Measurements from ENCODE around the gene IFT52.
A peak's percentile ranks its signal among the peaks of the same experiment; 100 is the strongest.
"Not testable (repeated sequence)": the region's sequence is repeated elsewhere in the genome, so short reads cannot be mapped to it uniquely, and the experiment has no call there.

Gene IFT52

DNA sequence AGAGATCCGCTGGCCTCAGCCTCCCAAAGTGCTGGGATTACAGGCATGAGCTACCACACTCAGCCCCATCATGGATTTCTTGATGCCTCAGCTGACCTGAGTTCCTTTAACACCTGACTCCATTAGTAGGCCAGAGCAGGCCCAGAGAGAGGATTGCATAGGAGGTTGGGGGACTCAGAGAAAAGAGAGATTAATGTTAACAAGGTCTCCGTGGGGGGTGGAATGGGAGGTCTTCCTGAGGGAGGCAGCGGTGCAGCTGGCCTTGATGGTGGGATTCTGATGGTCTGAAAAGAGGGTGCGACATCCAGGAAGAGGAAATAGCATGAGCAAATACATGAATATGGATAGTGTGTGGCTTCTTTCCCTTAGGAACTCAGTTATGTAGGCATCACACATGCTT lies 22.0 kb upstream of the IFT52 start:
- no peak for DNase-seq

- DNase-seq = no peak
Observed at GRCh38 chr20:43569282-43569681, 21.5 kb upstream of the IFT52 start.

DNA sequence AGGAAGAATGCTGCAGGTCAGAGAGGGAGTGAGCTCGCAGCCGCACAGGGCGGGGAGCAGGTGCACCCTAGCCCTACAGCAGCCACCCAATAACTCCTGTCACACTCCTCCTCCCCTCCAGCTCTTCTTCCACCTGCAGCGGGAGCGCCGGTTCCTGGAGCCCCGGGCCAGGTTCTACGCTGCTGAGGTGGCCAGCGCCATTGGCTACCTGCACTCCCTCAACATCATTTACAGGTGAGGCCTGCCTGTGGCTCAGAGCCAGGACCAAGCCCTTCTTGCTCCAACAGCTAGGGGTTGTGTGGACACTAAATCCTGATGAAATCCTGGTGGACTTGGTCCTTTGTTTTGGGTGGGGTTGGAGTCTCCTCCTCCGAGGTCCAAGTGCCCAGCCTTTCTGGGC lies 20.2 kb upstream of the IFT52 start:
- DNase-seq = no peak

GRCh38 chr20:43571310-43571709 lies 19.4 kb upstream of the IFT52 start:
- DNase-seq = no peak

GRCh38 chr20:43571771-43572170 lies 19.0 kb upstream of the IFT52 start:
- DNase-seq = no peak

DNA sequence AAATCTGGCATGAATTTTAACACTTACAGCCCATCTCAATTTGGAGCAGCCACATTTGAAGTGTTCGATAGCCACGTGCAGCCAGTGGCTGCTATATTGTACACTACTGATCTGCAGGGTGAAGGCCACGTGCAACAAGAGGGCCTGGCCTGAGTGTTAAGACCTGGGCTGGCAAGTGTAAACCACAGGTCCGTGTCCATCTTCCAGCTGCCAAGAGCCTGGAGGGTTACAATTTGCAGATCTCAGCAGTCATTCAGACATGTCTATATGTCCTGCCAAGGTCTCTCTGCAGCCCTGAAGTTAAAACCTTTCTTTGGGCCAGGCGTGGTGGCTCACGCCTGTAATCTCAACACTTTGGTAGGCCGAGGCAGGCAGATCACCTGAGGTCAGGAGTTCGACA lies 17.8 kb upstream of the IFT52 start:
- no peak for DNase-seq

GRCh38 chr20:43576108-43576507 lies 14.6 kb upstream of the IFT52 start:
- no peak for DNase-seq

- no peak for DNase-seq
Observed at GRCh38 chr20:43579861-43580793, 10.6 kb upstream of the IFT52 start.

GRCh38 chr20:43583133-43583864 lies 7.4 kb upstream of the IFT52 start:
- DNase-seq = no peak

GRCh38 chr20:43583982-43584432 lies 6.7 kb upstream of the IFT52 start:
- DNase-seq = peak; percentile 95

GRCh38 chr20:43584448-43585136 lies 6.1 kb upstream of the IFT52 start:
- DNase-seq = peak; percentile 71

GRCh38 chr20:43586641-43587040 lies 4.1 kb upstream of the IFT52 start:
- DNase-seq = no peak

DNA sequence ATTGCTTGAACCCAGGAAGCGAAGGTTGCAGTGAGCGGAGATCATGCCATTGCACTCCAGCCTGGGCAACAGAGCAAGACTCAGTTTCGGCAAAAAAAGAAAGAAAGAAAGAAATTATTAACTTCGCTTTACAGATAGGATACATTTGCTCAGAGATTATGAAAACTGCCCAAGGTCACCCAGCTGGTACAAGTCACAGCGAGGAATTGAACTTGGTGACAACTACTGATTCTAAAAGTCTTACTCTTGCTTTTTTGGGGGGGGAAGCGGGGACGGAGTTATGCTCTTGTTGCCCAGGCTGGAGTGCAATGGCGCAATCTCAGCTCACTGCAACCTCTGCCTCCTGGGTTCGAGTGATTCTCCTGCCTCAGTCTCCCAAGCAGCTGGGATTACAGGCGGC lies 2.2 kb upstream of the IFT52 start:
- DNase-seq = not testable (repeated sequence)

- no peak for DNase-seq
Observed at GRCh38 chr20:43590036-43590391, 723 bp upstream of the IFT52 start.

DNA sequence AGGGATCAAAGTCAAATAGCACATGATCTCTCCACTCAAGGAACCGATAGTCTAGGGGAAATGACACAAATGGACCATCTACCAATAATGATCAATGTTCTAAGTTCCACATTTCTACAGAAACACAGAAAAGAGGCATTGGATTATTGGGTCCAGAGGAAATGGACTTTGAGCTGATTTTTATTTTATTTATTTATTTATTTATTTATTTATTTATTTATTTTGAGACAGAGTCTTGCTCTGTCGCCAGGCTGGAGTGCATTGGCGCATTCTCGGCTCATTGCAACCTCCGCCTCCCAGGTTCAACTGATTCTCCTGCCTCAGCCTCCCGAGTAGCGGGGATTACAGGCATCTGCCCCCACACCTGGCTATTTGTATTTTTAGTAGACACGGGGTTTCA lies 11.2 kb downstream of the IFT52 start:
- not testable (repeated sequence) for DNase-seq

- no peak for DNase-seq
Observed at GRCh38 chr20:43603124-43603523, 12.4 kb downstream of the IFT52 start.

- no peak for DNase-seq
Observed at GRCh38 chr20:43605715-43606114, 15.0 kb downstream of the IFT52 start.

DNA sequence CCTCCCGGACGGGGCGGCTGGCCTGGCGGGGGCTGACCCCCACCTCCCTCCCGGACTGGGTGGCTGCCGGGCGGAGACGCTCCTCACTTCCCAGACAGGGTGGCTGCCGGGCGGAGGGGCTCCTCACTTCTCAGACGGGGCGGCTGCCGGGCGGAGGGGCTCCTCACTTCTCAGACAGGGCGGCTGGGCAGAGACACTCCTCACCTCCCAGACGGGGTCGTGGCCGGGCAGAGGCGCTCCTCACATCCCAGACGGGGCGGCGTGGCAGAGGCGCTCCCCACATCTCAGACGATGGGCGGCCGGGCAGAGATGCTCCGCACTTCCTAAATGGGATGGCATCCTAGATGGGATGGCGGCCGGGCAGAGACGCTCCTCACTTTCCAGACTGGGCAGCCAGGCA lies 16.5 kb downstream of the IFT52 start:
- DNase-seq = not testable (repeated sequence)

DNA sequence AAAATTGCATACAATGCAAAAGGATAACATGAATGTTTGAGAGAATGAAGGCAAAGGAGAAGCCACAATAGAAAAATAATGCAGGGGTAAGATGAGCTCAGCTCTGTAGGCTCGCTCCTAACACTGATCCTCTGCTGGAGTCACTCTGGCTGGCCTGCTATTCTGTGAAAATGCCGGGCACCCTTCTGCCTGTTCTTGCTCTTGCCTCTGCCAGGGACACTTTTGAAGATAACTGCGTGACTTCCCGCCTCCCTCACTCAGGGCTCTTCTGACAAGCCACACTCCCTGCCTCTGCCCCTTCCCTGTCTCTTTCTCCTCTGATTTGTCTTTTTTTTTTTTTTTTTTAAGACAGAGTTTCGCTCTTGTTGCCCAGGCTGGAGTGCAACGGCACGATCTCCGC lies 40.9 kb downstream of the IFT52 start:
- no peak for DNase-seq

DNA sequence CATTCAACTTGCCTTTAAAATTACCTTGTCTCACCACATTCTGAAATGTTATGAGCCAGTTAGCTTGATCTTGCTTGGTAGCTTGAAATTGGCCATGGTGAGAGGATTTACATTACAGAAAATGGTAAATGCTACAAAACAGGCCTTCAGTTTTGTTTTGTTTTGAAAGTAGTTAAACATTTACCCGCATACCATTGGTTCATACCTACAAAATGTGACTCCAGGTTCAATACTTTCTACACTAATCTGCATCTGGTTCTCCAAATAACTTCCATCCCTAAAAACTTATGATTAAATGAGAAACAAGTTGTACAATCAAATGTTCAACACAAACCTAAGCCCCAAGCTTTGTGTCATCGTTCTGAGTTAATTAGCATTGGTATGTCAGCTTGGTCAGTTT lies 45.7 kb downstream of the IFT52 start:
- DNase-seq = no peak

DNA sequence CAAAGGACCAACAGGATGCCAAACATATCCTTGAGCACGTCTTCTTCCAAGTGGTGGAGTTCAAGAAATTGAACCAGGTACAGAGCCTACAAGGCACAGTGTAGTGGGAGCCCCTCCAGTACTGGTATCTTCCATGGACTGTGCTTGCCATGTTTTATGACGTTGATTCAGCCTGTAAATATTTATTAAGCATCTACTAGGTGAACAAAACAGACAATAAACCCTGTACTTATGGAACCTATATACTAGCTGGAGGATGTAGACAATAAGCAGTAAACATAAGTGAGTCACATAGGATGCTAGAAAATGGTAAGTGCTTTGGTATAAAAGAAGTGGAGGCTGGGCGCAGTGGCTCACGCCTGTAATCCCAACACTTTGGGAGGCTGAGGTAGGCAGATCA lies 51.8 kb downstream of the IFT52 start:
- DNase-seq = no peak

DNA sequence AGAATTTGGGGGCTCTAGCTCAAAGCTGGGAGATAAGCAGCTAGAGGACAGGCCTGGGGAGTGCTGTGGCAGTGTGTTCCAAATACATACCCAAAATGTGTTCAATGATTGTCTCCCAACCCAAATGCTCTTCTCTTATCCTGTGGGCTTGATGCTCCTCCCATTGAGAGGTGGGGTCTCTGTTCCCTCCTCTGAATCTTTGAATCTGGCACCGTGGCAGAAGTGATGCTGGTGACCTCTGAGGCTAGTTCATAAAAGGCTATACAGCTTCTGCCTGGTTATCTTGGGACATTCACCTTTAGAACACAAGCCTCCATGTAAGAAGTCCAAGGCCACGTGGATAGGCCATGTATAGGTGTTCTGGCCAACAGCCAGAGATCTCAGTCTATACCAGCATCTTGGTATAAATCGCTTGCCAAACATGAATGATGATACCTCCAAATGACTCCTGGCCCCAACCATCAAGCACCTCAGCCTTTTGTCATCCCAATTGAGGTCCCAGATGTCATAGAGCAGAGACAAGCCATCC lies 60.3 kb downstream of the IFT52 start:
- DNase-seq = no peak

DNA sequence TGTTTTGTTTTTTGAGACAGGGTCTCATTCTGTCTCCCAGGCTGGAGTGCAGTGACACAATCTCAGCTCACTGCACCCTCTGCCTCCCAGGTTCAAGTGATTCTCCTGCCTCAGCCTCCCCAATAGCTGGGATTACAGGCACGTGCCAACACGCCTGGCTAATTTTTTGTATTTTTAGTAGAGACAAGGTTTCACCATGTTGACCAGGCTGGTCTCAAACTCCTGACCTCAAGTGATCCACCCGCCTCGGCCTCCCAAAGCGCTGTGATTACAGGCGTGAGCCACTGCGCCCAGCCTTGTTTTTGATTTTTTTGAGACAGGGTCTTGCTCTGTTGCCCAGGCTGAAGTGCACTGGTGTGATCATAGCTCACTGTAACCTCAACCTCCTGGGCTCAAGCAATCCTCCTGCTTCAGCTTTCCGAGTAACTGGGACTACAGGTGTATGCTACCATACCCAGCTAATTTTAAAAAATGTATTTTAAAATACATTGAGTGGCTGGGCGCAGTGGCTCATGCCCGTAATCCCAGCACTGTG lies 61.0 kb downstream of the IFT52 start:
- DNase-seq = not testable (repeated sequence)
